ENCODE data around the gene ADPGK.

DNA sequence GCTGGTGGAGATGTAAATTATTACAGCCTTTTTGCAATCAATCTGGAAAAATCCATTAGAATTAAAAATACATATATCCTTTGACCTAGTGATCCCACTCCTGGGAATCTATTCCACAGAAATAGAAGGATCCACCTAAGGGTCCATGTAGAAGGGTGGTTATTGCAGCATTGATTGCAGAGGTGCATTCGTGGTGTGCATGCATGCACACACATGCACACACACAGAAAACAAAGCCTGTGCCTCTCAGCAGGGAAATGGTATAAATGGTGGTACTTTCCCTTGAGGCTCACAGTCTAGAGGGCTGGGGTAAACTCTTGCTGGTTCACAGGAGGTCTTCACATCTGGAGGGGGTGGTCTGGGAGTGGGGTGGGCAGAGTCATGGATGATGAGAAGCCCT lies 19.4 kb upstream of the ADPGK start:
- TF ChIP-seq, protein P1, sequence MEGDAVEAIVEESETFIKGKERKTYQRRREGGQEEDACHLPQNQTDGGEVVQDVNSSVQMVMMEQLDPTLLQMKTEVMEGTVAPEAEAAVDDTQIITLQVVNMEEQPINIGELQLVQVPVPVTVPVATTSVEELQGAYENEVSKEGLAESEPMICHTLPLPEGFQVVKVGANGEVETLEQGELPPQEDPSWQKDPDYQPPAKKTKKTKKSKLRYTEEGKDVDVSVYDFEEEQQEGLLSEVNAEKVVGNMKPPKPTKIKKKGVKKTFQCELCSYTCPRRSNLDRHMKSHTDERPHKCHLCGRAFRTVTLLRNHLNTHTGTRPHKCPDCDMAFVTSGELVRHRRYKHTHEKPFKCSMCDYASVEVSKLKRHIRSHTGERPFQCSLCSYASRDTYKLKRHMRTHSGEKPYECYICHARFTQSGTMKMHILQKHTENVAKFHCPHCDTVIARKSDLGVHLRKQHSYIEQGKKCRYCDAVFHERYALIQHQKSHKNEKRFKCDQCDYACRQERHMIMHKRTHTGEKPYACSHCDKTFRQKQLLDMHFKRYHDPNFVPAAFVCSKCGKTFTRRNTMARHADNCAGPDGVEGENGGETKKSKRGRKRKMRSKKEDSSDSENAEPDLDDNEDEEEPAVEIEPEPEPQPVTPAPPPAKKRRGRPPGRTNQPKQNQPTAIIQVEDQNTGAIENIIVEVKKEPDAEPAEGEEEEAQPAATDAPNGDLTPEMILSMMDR (conservative IDR thresholded peaks at IDR 0.05; ENCODE audit: low read depth, low read length), result no peak
- no peak for TF ChIP-seq EZH2 (IDR thresholded peaks at IDR 0.05; ENCODE audit: low read length, unreplicated experiment)

Data from PC-3 (cell line).